B cell (primary cell): ENCODE results near the gene OR10A3. TPM values are rescaled to one million over a fixed set of nuclear protein-coding genes. Genes with fewer than 3 reads are reported as not detected.

Experiments used
- ATAC-seq: fragments of 200-7000 bp; cut with Tn5 transposase; one replicate; pipeline ENCODE4 v1.10.0; 2021; ENCODE audit warnings: low read depth, mild to moderate bottlenecking, moderate number of reproducible peaks, moderate library complexity
- CTCF ChIA-PET: fragments of 350-600 bp; sonication (Branson Sonifier 250); formaldehyde crosslinking; loops from one replicate; lab custom pipeline; 2021; ENCODE audit warnings: antibody characterized with exemption, inconsistent platforms; lab: Charles Lee
- POLR2A ChIA-PET: fragments of 350-600 bp; sonication (Branson Sonifier 250); formaldehyde crosslinking; loops from one replicate; lab custom pipeline; 2021; ENCODE audit warnings: antibody characterized with exemption; lab: Charles Lee
- DNase-seq: peaks from one replicate; pipeline ENCODE4 v3.0.0; 2013
- H2AFZ ChIP-seq: 2 replicates; pipeline ENCODE4 v1.6.1; 2012; ENCODE audit warnings: mild to moderate bottlenecking, low read depth, low read length; ENCODE audit not compliant: insufficient read depth, poor library complexity, severe bottlenecking
- H3K27ac ChIP-seq, 2 donors: 1 replicate in 1 of 2; 2 replicates in 1 of 2; pipeline ENCODE4 v1.5.1; 2012 to 2013; ENCODE audit warnings: low read length in 2 of 2, mild to moderate bottlenecking in 2 of 2, moderate library complexity in 1 of 2
- H3K27me3 ChIP-seq, 4 experiments: fragments of 200-600 bp in 1 of 4; sonication (generic) in 1 of 4; replicated peaks in 1 of 4; 1 replicate in 2 of 4; 2 replicates in 2 of 4; pipeline versions ENCODE4 v1.6.1 to v1.7.0; 2013 to 2016; ENCODE audit warnings: low read length in 3 of 4, mild to moderate bottlenecking in 2 of 4, mixed read lengths in 1 of 4, moderate library complexity in 1 of 4; ENCODE audit not compliant: insufficient read depth in 4 of 4, control insufficient read depth in 3 of 4; ENCODE audit errors: control extremely low read depth in 1 of 4
- H3K36me3 ChIP-seq, 2 experiments: replicated peaks in 1 of 2; 1 replicate in 1 of 2; 2 replicates in 1 of 2; pipeline versions ENCODE4 v1.6.1 to v1.7.1; 2013; ENCODE audit warnings: low read length in 1 of 2; ENCODE audit not compliant: insufficient read depth in 2 of 2, control insufficient read depth in 1 of 2; ENCODE audit errors: control extremely low read depth in 1 of 2, extremely low read depth in 1 of 2
- H3K4me1 ChIP-seq, 2 donors: fragments of 200-600 bp in 1 of 2; sonication (generic) in 1 of 2; 1 replicate in 1 of 2; 2 replicates in 1 of 2; pipeline versions ENCODE4 v1.5.1 to v1.6.1; 2013 to 2017; ENCODE audit warnings: low read length in 2 of 2; ENCODE audit not compliant: control insufficient read depth in 2 of 2, insufficient read depth in 2 of 2
- H3K4me2 ChIP-seq: replicated peaks from 2 replicates; pipeline ENCODE3; 2012; ENCODE audit warnings: mild to moderate bottlenecking, low read depth, low read length; ENCODE audit not compliant: poor library complexity, severe bottlenecking
- H3K4me3 ChIP-seq, 5 experiments: fragments of 200-600 bp in 1 of 5; sonication (generic) in 1 of 5; 1 replicate in 3 of 5; 2 replicates in 2 of 5; pipeline versions ENCODE4 v1.5.1 to v1.7.0; 2011 to 2016; ENCODE audit warnings: low read length in 4 of 5, mild to moderate bottlenecking in 4 of 5, low read depth in 2 of 5, control low read depth in 1 of 5, moderate library complexity in 1 of 5; ENCODE audit not compliant: insufficient read depth in 1 of 5; ENCODE audit errors: control extremely low read depth in 1 of 5, extremely low read depth in 1 of 5
- H3K79me2 ChIP-seq: fragments of 200-600 bp; sonication (generic); one replicate; pipeline ENCODE4 v1.6.0; 2016; ENCODE audit warnings: low read length; ENCODE audit not compliant: control insufficient read depth, insufficient read depth
- H3K9ac ChIP-seq: fragments of 200-600 bp; sonication (generic); 2 replicates; pipeline ENCODE4 v1.6.1; 2017; ENCODE audit warnings: mild to moderate bottlenecking, low read length, moderate library complexity
- H3K9me3 ChIP-seq, 3 donors: one replicate each; pipeline versions ENCODE4 v1.6.1 to v1.7.1; 2013; ENCODE audit warnings: low read length in 2 of 3; ENCODE audit not compliant: control insufficient read depth in 2 of 3, insufficient read depth in 1 of 3; ENCODE audit errors: control extremely low read depth in 1 of 3
- H4K20me1 ChIP-seq: 2 replicates; pipeline ENCODE4 v1.6.0; 2012; ENCODE audit warnings: mild to moderate bottlenecking, low read length; ENCODE audit not compliant: insufficient read depth, control insufficient read depth, poor library complexity, severe bottlenecking
- H3K27ac Mint-ChIP-seq: one replicate; pipeline ENCODE4 v1.8.0; 2021; ENCODE audit warnings: mixed read lengths
- H3K27me3 Mint-ChIP-seq: one replicate; pipeline ENCODE4 v1.8.0; 2021; ENCODE audit warnings: mixed read lengths
- H3K4me1 Mint-ChIP-seq: one replicate; pipeline ENCODE4 v1.8.0; 2021; ENCODE audit warnings: mixed read lengths
- H3K4me3 Mint-ChIP-seq: one replicate; pipeline ENCODE4 v1.8.0; 2021; ENCODE audit warnings: mixed read lengths
- H3K9me3 Mint-ChIP-seq: one replicate; pipeline ENCODE4 v1.8.0; 2022; ENCODE audit warnings: mixed read lengths; ENCODE audit not compliant: insufficient read depth
- CTCF ChIP-seq: fragments of 200-600 bp; IDR thresholded peaks from one replicate; pipeline ENCODE4 v1.8.0; 2022; ENCODE audit warnings: antibody characterized with exemption, mild to moderate bottlenecking
- EZH2 ChIP-seq: IDR thresholded peaks from 2 replicates; pipeline ENCODE4 v1.6.1; 2012; ENCODE audit warnings: borderline replicate concordance, low read depth, mild to moderate bottlenecking, moderate library complexity, low read length; ENCODE audit not compliant: insufficient read depth, poor library complexity, severe bottlenecking
- WGBS: methylation state at CpG from one replicate; pipeline ENCODE4 v1.1.5; 2013; ENCODE audit warnings: missing lambda C conversion rate; ENCODE audit not compliant: insufficient coverage; 5-methylcytosine and 5-hydroxymethylcytosine counted together
- intact Hi-C: fragments of 100-400 bp; cut with micrococcal nuclease; formaldehyde crosslinking; loops from one replicate; pipeline ENCODE4 v1.10.0; 2022
- polyA plus RNA-seq: library from polyadenylated mRNA; depleted of rRNA; stranded (reverse); fragments of >200 nt; gene quantifications from 2 replicates; pipeline ENCODE4 v1.2.3, GENCODE V29; 2012
- total RNA-seq, 2 donors: library from RNA; stranded (reverse); fragments of 120-200 nt in 1 of 2; gene quantifications; 1 replicate in 1 of 2; 2 replicates in 1 of 2; pipeline versions ENCODE4 v1.2.3 to v1.2.4, GENCODE V29; 2013 to 2022

Gene OR10A3
- total and polyA plus RNA-seq, 2 donors (not counting 1 experiment from before 2014, with no cell fraction given) = not detected

GRCh38 chr11:7927635-7928034 lies 13.9 kb downstream of the OR10A3 start:
- CTCF ChIA-PET = no interaction called here
- Mint-ChIP-seq H3K27me3 (peaks cover 42% of the 10 kb centered on the region), H3K4me1 (no peaks in the 10 kb centered on the region), H3K4me3 (no peak overlapping the region), H3K9me3 (no peaks in the 10 kb centered on the region), H3K27ac (no peak overlapping the region)
- no peak for ATAC-seq
- Histone ChIP-seq H3K4me2 (no peak overlapping the region), H2AFZ (no peak overlapping the region), H3K4me3 (no peak overlapping the region), H3K79me2 (no peaks in the 10 kb centered on the region), H3K9me3 (no peaks in the 10 kb centered on the region), H3K27me3 (peaks cover 0 to 18% (median 4%) of the 10 kb centered on the region in 4 experiments), H3K36me3 (no peaks in the 10 kb centered on the region), H3K4me1 (no peaks in the 10 kb centered on the region), H3K9ac (no peak overlapping the region), H4K20me1 (no peaks in the 10 kb centered on the region), H3K27ac (no peak overlapping the region)
- no peak for DNase-seq
- POLR2A ChIA-PET = no interaction called here
- no peak for TF ChIP-seq CTCF
- intact Hi-C loops = no loop called here
- 82% methylated on average over 3 of the region's 6 CpGs for WGBS

- H3K4me1 Mint-ChIP-seq = no peaks in the 10 kb centered on the region
- H3K9me3 ChIP-seq = no peaks in the 10 kb centered on the region
- no peak overlapping the region for H2AFZ ChIP-seq
- no peak for DNase-seq
- no peaks in the 10 kb centered on the region for H3K9me3 Mint-ChIP-seq
- no peaks in the 10 kb centered on the region for H3K4me1 ChIP-seq
- intact Hi-C loops = no loop called here
- peaks cover 0 to 9% (median 4%) of the 10 kb centered on the region in 4 experiments for H3K27me3 ChIP-seq
- no peak overlapping the region for H3K27ac Mint-ChIP-seq
- no CpG with 5 or more reads among the region's 2 CpGs for WGBS
- no peaks in the 10 kb centered on the region for H4K20me1 ChIP-seq
- CTCF ChIA-PET = no interaction called here
- no peak for ATAC-seq
- H3K4me3 Mint-ChIP-seq = no peak overlapping the region
- H3K27me3 Mint-ChIP-seq = peaks cover 25% of the 10 kb centered on the region
- no peak overlapping the region for H3K4me2 ChIP-seq
- H3K9ac ChIP-seq = no peak overlapping the region
- no peak for TF ChIP-seq EZH2
- TF ChIP-seq CTCF = no peak
- no peaks in the 10 kb centered on the region for H3K79me2 ChIP-seq
- no peak overlapping the region for H3K27ac ChIP-seq
- no peaks in the 10 kb centered on the region for H3K36me3 ChIP-seq
- POLR2A ChIA-PET = no interaction called here
- no peak overlapping the region for H3K4me3 ChIP-seq
These were observed 17.0 kb downstream of the OR10A3 start for GRCh38 chr11:7924536-7924935.
